Measurements from ENCODE around the gene UBASH3A.

- TF ChIP-seq CTCF (conservative IDR thresholded peaks at IDR 0.05) (no peak), ZFX (IDR thresholded peaks at IDR 0.05) (no peak)
These were observed 67.5 kb downstream of the UBASH3A start for GRCh38 chr21:42471206-42471605.
